Measurements from ENCODE around the gene PEX3.

- TF ChIP-seq CTCF (conservative IDR thresholded peaks at IDR 0.05 in 1 of 2, IDR thresholded peaks at IDR 0.05 in 1 of 2; ENCODE audit: extremely low read depth in 1 of 2, insufficient read depth in 1 of 2, low read depth in 1 of 2, low read length in 2 of 2) (no peak), EZH2 (IDR thresholded peaks at IDR 0.05; ENCODE audit: borderline replicate concordance, low read length) (no peak)
Observed at GRCh38 chr6:143539734-143540133, 89.1 kb downstream of the PEX3 start.

All from mammary epithelial cell (primary cell).